ENCODE data around the gene ZNF532. TPM values are rescaled to one million over a fixed set of nuclear protein-coding genes. Genes with fewer than 3 reads are reported as not detected.

ZNF532 gene
- total RNA-seq, 2 donors from 2014 or later: 5.6 to 14.8 TPM

- intact Hi-C loops (cut with DNase I): no loop called here
- Histone ChIP-seq H3K27ac (no peak overlapping the region), H3K27me3 (no peaks in the 10 kb centered on the region), H3K4me3 (no peak overlapping the region), H3K4me1 (no peaks in the 10 kb centered on the region), H3K36me3 (no peaks in the 10 kb centered on the region), H3K9ac (ENCODE audit: low read depth in 2 of 2, low read length in 2 of 2) (no peak overlapping the region), H3K9me3 (no peaks in the 10 kb centered on the region)
- no peak for TF ChIP-seq CTCF (IDR thresholded peaks at IDR 0.05)
- DNase-seq: no peak
Measured at GRCh38 chr18:59033974-59034373, 169.3 kb downstream of the ZNF532 start.

- no peak for TF ChIP-seq CTCF (IDR thresholded peaks at IDR 0.05)
- Histone ChIP-seq H3K4me3 (no peak overlapping the region), H3K9ac (ENCODE audit: low read depth in 2 of 2, low read length in 2 of 2) (no peak overlapping the region), H3K27ac (no peak overlapping the region), H3K36me3 (no peaks in the 10 kb centered on the region), H3K27me3 (no peaks in the 10 kb centered on the region), H3K9me3 (no peaks in the 10 kb centered on the region), H3K4me1 (no peaks in the 10 kb centered on the region)
- intact Hi-C loops (cut with DNase I): no loop called here
- DNase-seq: no peak
Measured at GRCh38 chr18:59035591-59035990, 170.9 kb downstream of the ZNF532 start.

Other genes starting within 250 kb of the ZNF532 start
- gene ALPK2, start 235.8 kb upstream of the ZNF532 start, total RNA-seq: under 1 TPM; 0.15 to 0.29 TPM
- 10 to 100 TPM; 22.1 to 30.9 TPM for gene MALT1, start 193.4 kb upstream of the ZNF532 start, total RNA-seq